A673 (cell line): ENCODE data around the gene TMEM47. TPM values are rescaled to one million over a fixed set of nuclear protein-coding genes. Genes with fewer than 3 reads are reported as not detected.

ENCODE experiments used
- BruUV-seq: library from RNA; stranded (reverse); fragments of 400-500 nt; replicated peaks from 2 replicates; lab custom pipeline; 2021; lab: Mats Ljungman, UMichigan
- CTCF ChIA-PET: fragments of 300-600 bp; sonication (Branson Sonifier 250); formaldehyde crosslinking; loops from one replicate; lab custom pipeline; 2022; ENCODE audit warnings: antibody characterized with exemption; lab: Charles Lee
- POLR2A ChIA-PET: fragments of 300-600 bp; sonication (Branson Sonifier 250); formaldehyde crosslinking; loops from one replicate; lab custom pipeline; 2022; ENCODE audit warnings: antibody characterized with exemption; ENCODE audit not compliant: low non-redundant PET; lab: Charles Lee
- DNase-seq: peaks from one replicate; pipeline ENCODE4 v3.0.0-alpha.2; 2015; ENCODE audit warnings: low spot score
- H3K27ac ChIP-seq: fragments of 200-600 bp; sonication (generic); 2 replicates; pipeline ENCODE4 v1.5.1; 2016; ENCODE audit warnings: mixed run types, low read depth, mild to moderate bottlenecking, mixed read lengths, antibody characterized with exemption, low read length; ENCODE audit not compliant: poor library complexity, severe bottlenecking
- H3K27me3 ChIP-seq: fragments of 200-600 bp; sonication (generic); replicated peaks from 2 replicates; pipeline ENCODE4 v1.6.1; 2017; ENCODE audit warnings: mixed run types, low read depth, mild to moderate bottlenecking, mixed read lengths, antibody characterized with exemption, low read length; ENCODE audit not compliant: insufficient read depth, poor library complexity
- H3K36me3 ChIP-seq: fragments of 200-600 bp; sonication (generic); 2 replicates; pipeline ENCODE4 v1.6.1; 2016; ENCODE audit warnings: mixed run types, mild to moderate bottlenecking, mixed read lengths, antibody characterized with exemption, low read length; ENCODE audit not compliant: insufficient read depth, poor library complexity, severe bottlenecking
- H3K4me1 ChIP-seq: fragments of 200-600 bp; sonication (generic); 2 replicates; pipeline ENCODE4 v1.6.1; 2017; ENCODE audit warnings: mixed run types, mild to moderate bottlenecking, mixed read lengths, antibody characterized with exemption, low read length; ENCODE audit not compliant: insufficient read depth, poor library complexity, severe bottlenecking
- H3K4me3 ChIP-seq: fragments of 200-600 bp; sonication (generic); 2 replicates; pipeline ENCODE4 v1.5.1; 2016; ENCODE audit warnings: low read depth, mixed run types, mild to moderate bottlenecking, mixed read lengths, low read length; ENCODE audit not compliant: poor library complexity, severe bottlenecking
- H3K9me3 ChIP-seq: fragments of 200-600 bp; sonication (generic); 2 replicates; pipeline ENCODE4 v1.6.1; 2016; ENCODE audit warnings: mixed run types, low read depth, mild to moderate bottlenecking, mixed read lengths, antibody characterized with exemption, low read length; ENCODE audit not compliant: poor library complexity, severe bottlenecking
- EZH2 ChIP-seq: fragments of 200-600 bp; sonication (generic); IDR thresholded peaks from 2 replicates; pipeline ENCODE4 v1.6.1; 2017; ENCODE audit warnings: borderline replicate concordance, low read depth, mild to moderate bottlenecking, mixed read lengths, antibody characterized with exemption, low read length; ENCODE audit not compliant: poor library complexity, severe bottlenecking
- intact Hi-C: fragments of 100-400 bp; cut with micrococcal nuclease; formaldehyde crosslinking; loops from one replicate; pipeline ENCODE4 v1.10.0; 2022; ENCODE audit not compliant: unreplicated experiment
- total RNA-seq: library from RNA; stranded (reverse); gene quantifications from 2 replicates; pipeline ENCODE4 v1.2.3, GENCODE V29; 2021
- TF ChIP-seq, protein P1 (sequence below): fragments of 300-800, 200-600 bp; sonication (generic); conservative IDR thresholded peaks from 2 replicates; pipeline ENCODE4 v1.5.1; 2017; ENCODE audit warnings: low read depth, mild to moderate bottlenecking, antibody characterized with exemption, low read length, moderate library complexity, mixed read lengths

TMEM47 gene
- total RNA-seq, 1 experiment from 2014 or later: 36.4 TPM

DNA sequence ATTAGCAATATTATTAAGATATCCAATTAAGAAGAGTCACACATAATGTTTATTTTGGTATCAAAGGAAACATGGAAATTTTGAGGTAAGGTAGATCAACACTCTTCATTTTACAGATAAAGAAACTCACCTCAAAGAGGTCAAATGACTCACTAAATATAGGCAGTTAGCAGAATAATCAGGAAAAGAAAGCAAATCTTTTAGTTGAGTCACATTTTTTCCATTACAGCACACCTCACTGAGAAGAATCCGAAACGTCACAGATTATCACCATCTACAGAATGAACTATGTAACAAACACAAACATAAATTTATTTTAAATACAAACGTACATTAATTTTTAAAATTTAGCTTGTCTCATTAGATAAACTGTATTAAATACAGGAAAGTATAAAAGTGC lies 70.1 kb downstream of the TMEM47 start:
- TF ChIP-seq, protein P1, sequence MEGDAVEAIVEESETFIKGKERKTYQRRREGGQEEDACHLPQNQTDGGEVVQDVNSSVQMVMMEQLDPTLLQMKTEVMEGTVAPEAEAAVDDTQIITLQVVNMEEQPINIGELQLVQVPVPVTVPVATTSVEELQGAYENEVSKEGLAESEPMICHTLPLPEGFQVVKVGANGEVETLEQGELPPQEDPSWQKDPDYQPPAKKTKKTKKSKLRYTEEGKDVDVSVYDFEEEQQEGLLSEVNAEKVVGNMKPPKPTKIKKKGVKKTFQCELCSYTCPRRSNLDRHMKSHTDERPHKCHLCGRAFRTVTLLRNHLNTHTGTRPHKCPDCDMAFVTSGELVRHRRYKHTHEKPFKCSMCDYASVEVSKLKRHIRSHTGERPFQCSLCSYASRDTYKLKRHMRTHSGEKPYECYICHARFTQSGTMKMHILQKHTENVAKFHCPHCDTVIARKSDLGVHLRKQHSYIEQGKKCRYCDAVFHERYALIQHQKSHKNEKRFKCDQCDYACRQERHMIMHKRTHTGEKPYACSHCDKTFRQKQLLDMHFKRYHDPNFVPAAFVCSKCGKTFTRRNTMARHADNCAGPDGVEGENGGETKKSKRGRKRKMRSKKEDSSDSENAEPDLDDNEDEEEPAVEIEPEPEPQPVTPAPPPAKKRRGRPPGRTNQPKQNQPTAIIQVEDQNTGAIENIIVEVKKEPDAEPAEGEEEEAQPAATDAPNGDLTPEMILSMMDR: no peak
- TF ChIP-seq EZH2: no peak

GRCh38 chrX:34586346-34586911 lies 70.7 kb downstream of the TMEM47 start:
- DNase-seq: no peak
- ChIA-PET CTCF (no interaction called here), POLR2A (no interaction called here)
- no peak for TF ChIP-seq EZH2
- TF ChIP-seq, protein P1: no peak
- no peak overlapping the region for H3K4me3 ChIP-seq
- peak overlapping the region; percentile 85 for H3K27ac ChIP-seq
- BruUV-seq: no TSS peak
- no peaks in the 10 kb centered on the region for H3K36me3 ChIP-seq
- H3K27me3 ChIP-seq: no peaks in the 10 kb centered on the region
- H3K9me3 ChIP-seq: peaks cover 16% of the 10 kb centered on the region
- intact Hi-C loops: loop anchor here (10.0 kb wide), 1 partner anchor 328 kb away; no protein-coding TSS in a partner anchor
- peaks cover 21% of the 10 kb centered on the region for H3K4me1 ChIP-seq

More for the DNA sequence above, 70.1 kb downstream of the TMEM47 start:
- no peak for DNase-seq
- peak overlapping the region; percentile 85 for H3K27ac ChIP-seq
- no peaks in the 10 kb centered on the region for H3K27me3 ChIP-seq
- H3K36me3 ChIP-seq: no peaks in the 10 kb centered on the region
- no peak overlapping the region for H3K4me3 ChIP-seq
- CTCF ChIA-PET: no interaction called here
- no TSS peak for BruUV-seq
- POLR2A ChIA-PET: no interaction called here
- peaks cover 16% of the 10 kb centered on the region for H3K9me3 ChIP-seq
- intact Hi-C loops: loop anchor here (10.0 kb wide), 1 partner anchor 328 kb away; no protein-coding TSS in a partner anchor
- peaks cover 21% of the 10 kb centered on the region for H3K4me1 ChIP-seq

DNA sequence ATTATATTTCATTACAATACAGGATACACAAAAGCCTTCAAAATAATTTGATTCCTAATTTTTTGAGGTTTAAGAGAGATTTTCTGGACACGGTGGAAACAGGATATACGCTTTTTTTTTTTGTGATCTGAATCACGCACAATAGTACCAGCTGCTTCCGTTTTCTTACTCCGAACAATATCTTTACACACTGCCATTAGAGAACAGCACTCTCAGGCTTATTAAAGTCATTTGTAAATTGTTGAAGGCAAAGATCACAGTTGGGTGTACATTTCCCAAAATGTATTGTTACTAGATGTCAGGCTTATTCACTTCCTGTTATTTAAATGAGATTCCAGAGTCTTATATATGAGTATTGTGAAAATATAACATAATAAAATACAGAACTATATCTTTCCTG lies 71.5 kb downstream of the TMEM47 start:
- TF ChIP-seq, protein P1: no peak
- TF ChIP-seq EZH2: no peak
- Histone ChIP-seq H3K27ac (peak overlapping the region; percentile 85), H3K27me3 (no peaks in the 10 kb centered on the region), H3K9me3 (peaks cover 16% of the 10 kb centered on the region), H3K4me3 (peak overlapping the region; percentile 23), H3K36me3 (no peaks in the 10 kb centered on the region), H3K4me1 (peaks cover 21% of the 10 kb centered on the region)
- BruUV-seq: no TSS peak
- ChIA-PET CTCF (no interaction called here), POLR2A (interaction anchor here (0.7 kb wide), 1 partner anchor 1818 kb away, joined by 4 read pairs; no protein-coding TSS in a partner anchor)
- intact Hi-C loops: loop anchor here (1.0 to 10.0 kb wide), 4 partner anchors 71 to 1895 kb away; partner anchors contain the start of gene TMEM47
- peak; percentile 94 for DNase-seq
